MM.1S (cell line): ENCODE results near the gene KIF16B.

Source experiments
- EZH2 ChIP-seq: fragments of 300-600 bp; sonication (generic); optimal IDR thresholded peaks from 2 replicates; pipeline ENCODE3; 2017; ENCODE audit warnings: low read depth, mild to moderate bottlenecking, antibody characterized with exemption, low read length, mixed read lengths
- EZH2phosphoT487 ChIP-seq: fragments of 300-600 bp; sonication (generic); IDR thresholded peaks from 2 replicates; pipeline ENCODE4 v1.6.1; 2018; ENCODE audit warnings: antibody characterized with exemption, low read length
- TF ChIP-seq, protein P1 (sequence below): fragments of 300-600 bp; sonication (generic); IDR thresholded peaks from 2 replicates; pipeline ENCODE4 v1.5.1; 2016; ENCODE audit warnings: antibody characterized with exemption, low read length, mixed read lengths

DNA sequence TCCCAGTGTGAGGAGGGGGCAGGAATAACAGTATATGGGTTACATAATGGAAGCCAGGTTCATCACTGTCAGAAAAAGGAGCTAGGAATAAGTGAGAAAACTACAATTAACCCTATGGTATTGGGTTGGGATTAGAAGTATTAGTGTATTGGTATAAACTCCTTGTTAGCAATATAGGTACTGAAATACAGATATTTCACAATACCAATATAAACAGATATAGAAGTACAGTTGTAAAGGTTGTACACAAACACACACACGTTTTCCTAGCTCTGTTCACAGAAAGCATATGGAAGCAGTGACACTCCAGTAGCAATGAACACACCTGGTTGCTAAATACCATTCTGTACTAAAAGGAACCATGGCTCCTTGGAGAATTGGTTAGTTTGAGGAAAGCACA is 148.5 kb downstream of the KIF16B start:
- TF ChIP-seq, protein P1, sequence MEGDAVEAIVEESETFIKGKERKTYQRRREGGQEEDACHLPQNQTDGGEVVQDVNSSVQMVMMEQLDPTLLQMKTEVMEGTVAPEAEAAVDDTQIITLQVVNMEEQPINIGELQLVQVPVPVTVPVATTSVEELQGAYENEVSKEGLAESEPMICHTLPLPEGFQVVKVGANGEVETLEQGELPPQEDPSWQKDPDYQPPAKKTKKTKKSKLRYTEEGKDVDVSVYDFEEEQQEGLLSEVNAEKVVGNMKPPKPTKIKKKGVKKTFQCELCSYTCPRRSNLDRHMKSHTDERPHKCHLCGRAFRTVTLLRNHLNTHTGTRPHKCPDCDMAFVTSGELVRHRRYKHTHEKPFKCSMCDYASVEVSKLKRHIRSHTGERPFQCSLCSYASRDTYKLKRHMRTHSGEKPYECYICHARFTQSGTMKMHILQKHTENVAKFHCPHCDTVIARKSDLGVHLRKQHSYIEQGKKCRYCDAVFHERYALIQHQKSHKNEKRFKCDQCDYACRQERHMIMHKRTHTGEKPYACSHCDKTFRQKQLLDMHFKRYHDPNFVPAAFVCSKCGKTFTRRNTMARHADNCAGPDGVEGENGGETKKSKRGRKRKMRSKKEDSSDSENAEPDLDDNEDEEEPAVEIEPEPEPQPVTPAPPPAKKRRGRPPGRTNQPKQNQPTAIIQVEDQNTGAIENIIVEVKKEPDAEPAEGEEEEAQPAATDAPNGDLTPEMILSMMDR: no peak
- TF ChIP-seq EZH2 (no peak), EZH2phosphoT487 (no peak)
